ENCODE results near the gene MZB1. TPM values are rescaled to one million over a fixed set of nuclear protein-coding genes. Genes with fewer than 3 reads are reported as not detected.

The MZB1 gene
- total and polyA plus RNA-seq, 2 of the 8 experiments (the other 6 are each of a cell fraction or from before 2014, with no cell fraction given), result 0.39 to 0.47 TPM

GRCh38 chr5:139426203-139426885, 36.6 kb upstream of the MZB1 start:
- Histone ChIP-seq H3K27ac (ENCODE audit: low read depth, low read length) (no peak overlapping the region), H3K79me2 (ENCODE audit: control insufficient read depth in 1 of 2, insufficient read depth in 2 of 2, low read length in 2 of 2) (no peaks in the 10 kb centered on the region), H3K14ac (ENCODE audit: insufficient read length) (no peak overlapping the region), H3K23ac (ENCODE audit: insufficient read length) (no peak overlapping the region), H2AK5ac (ENCODE audit: low read depth, low read length) (no peak overlapping the region), H3K79me1 (ENCODE audit: low read depth, low read length) (no peaks in the 10 kb centered on the region), H2BK15ac (ENCODE audit: low read length) (no peak overlapping the region), H3K27me3 (replicated peaks in 1 of 4; ENCODE audit: control insufficient read depth in 3 of 4, extremely low read depth in 1 of 4, insufficient read depth in 3 of 4, low read length in 3 of 4) (no peaks in the 10 kb centered on the region), H4K91ac (replicated peaks; ENCODE audit: insufficient read length, low read length) (no peak overlapping the region), H4K20me1 (replicated peaks in 1 of 2; ENCODE audit: control insufficient read depth in 1 of 2, insufficient read depth in 2 of 2, low read length in 2 of 2) (no peaks in the 10 kb centered on the region), H3K23me2 (ENCODE audit: low read depth, low read length) (no peaks in the 10 kb centered on the region), H3K4ac (replicated peaks; ENCODE audit: insufficient read length, low read depth, low read length) (no peak overlapping the region), H2BK12ac (ENCODE audit: low read depth, low read length) (no peak overlapping the region), H3K4me2 (ENCODE audit: insufficient read depth in 1 of 2, low read depth in 2 of 2, low read length in 2 of 2) (no peak overlapping the region), H3K56ac (replicated peaks; ENCODE audit: insufficient read length, low read depth, low read length) (no peak overlapping the region), H2BK20ac (ENCODE audit: low read length) (no peak overlapping the region), H3K36me3 (ENCODE audit: control insufficient read depth in 2 of 4, insufficient read depth in 4 of 4, low read length in 3 of 4) (peaks cover 5 to 34% (median 15%) of the 10 kb centered on the region in 4 experiments; a peak in 7 of 8 replicates), H2BK5ac (ENCODE audit: low read depth, low read length) (no peak overlapping the region), H2AFZ (ENCODE audit: low read length) (no peak overlapping the region), H3K9ac (replicated peaks in 1 of 4; ENCODE audit: extremely low read depth in 1 of 4, low read depth in 3 of 4, low read length in 3 of 4) (no peak overlapping the region), H3K18ac (ENCODE audit: extremely low read depth, low read length) (no peak overlapping the region), H3K4me3 (ENCODE audit: extremely low read depth in 1 of 4, insufficient read depth in 2 of 4, low read depth in 3 of 4, low read length in 4 of 4) (no peak overlapping the region), H2BK120ac (replicated peaks; ENCODE audit: low read depth, low read length) (no peak overlapping the region), H3K4me1 (replicated peaks in 1 of 4; ENCODE audit: control insufficient read depth in 3 of 4, insufficient read depth in 4 of 4, low read length in 3 of 4) (no peaks in the 10 kb centered on the region), H4K5ac (ENCODE audit: insufficient read length, low read depth, low read length) (no peak overlapping the region), H3K9me3 (ENCODE audit: insufficient read depth in 2 of 2, low read depth in 1 of 2, low read length in 1 of 2) (no peaks in the 10 kb centered on the region), H4K8ac (ENCODE audit: extremely low read depth, insufficient read depth, low read length) (no peak overlapping the region; the same call in 1 of the 2 replicates)
- POLR2A ChIA-PET (ENCODE audit: partially characterized antibody), result interaction anchor here (0.6 to 4.2 kb wide), 2 partner anchors 12 to 91 kb away, joined by 3 to 15 read pairs; partner anchors contain the start of gene DNAJC18
- TF ChIP-seq SP4 (IDR thresholded peaks at IDR 0.05; ENCODE audit: low read length) (no peak), CHD1 (IDR thresholded peaks at IDR 0.05; ENCODE audit: low read depth, low read length) (no peak), TBP (IDR thresholded peaks at IDR 0.05; ENCODE audit: low read depth, low read length) (no peak), TEAD4 (IDR thresholded peaks at IDR 0.05; ENCODE audit: low read depth, low read length) (no peak), BCL11A (IDR thresholded peaks at IDR 0.05; ENCODE audit: low read depth in 2 of 2, low read length in 2 of 2) (no peak), POLR2AphosphoS5 (IDR thresholded peaks at IDR 0.05; ENCODE audit: low read depth, low read length) (no peak)
- CTCF ChIA-PET (ENCODE audit: partially characterized antibody), result interaction anchor here (9.9 kb wide), 1 partner anchor 91 kb away, joined by 319 read pairs; no protein-coding TSS in a partner anchor
- FAIRE-seq (no peak), DNase-seq (ENCODE audit: low read depth in 1 of 2, low spot score in 2 of 2) (no peak)
- WGBS, 2 experiments (ENCODE audit: extremely low coverage in 1 of 2, insufficient coverage in 1 of 2, insufficient read length in 1 of 2, insufficient replicate concordance in 2 of 2, low coverage in 1 of 2, low lambda C conversion rate in 2 of 2, missing lambda C conversion rate in 1 of 2), result 94% methylated on average over 8 of the region's 8 CpGs; no CpG with 5 or more reads in 1 of the 2 experiments
